Measurements from ENCODE around the gene MIEN1.
"Not testable (repeated sequence)": the region's sequence is repeated elsewhere in the genome, so short reads cannot be mapped to it uniquely, and the experiment has no call there.

The MIEN1 gene

DNA sequence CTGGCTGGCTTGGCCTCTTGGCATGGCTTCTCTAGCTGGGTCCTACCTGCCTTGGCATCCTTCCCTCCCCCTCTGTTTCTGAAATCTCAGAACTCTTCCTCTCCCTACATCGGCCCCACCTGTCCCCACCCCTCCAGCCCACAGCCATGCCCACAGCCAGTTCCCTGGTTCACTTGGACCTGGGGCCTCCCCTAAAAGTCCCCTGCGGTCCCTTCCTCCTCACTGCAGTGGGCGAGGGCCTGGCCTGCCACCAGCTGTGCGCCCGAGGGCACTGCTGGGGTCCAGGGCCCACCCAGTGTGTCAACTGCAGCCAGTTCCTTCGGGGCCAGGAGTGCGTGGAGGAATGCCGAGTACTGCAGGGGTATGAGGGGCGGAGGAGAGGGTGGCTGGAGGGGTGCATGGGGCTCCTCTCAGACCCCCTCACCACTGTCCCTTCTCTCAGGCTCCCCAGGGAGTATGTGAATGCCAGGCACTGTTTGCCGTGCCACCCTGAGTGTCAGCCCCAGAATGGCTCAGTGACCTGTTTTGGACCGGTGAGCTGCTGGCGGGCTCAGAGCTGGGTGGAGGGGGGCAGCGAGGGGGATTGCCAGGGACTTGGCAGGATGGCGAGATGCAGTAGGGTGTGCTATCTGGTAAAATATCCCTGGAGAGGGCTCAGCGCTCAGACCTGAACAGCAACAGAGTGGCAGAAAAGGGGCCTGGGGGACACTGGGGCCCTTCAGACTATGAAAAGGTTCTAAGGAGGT, 14.1 kb downstream of the MIEN1 start:
- no peak for DNase-seq (ENCODE audit: low read depth in 2 of 2)

DNA sequence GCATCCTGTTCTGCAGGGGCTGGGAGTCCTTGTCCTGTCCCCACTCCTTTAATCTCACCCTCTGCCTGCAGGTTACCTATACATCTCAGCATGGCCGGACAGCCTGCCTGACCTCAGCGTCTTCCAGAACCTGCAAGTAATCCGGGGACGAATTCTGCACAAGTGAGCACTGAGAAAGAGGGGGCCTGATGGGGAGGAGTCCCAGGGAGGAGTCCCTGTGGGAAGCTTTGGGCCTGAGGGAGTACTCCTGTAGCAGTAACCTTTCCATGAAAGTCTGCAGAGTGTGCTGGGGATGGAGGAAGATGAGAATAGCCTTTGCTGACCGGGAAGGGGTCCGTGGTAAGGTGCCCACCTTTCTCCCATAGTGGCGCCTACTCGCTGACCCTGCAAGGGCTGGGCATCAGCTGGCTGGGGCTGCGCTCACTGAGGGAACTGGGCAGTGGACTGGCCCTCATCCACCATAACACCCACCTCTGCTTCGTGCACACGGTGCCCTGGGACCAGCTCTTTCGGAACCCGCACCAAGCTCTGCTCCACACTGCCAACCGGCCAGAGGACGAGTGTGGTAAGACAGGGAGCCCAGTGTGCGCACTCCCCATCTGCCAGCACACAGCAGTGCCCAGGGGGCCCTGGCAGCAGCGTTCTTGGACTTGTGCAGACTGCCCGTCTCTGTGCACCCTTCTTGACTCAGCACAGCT, 14.8 kb downstream of the MIEN1 start:
- no peak for DNase-seq (ENCODE audit: low read depth in 2 of 2)

DNA sequence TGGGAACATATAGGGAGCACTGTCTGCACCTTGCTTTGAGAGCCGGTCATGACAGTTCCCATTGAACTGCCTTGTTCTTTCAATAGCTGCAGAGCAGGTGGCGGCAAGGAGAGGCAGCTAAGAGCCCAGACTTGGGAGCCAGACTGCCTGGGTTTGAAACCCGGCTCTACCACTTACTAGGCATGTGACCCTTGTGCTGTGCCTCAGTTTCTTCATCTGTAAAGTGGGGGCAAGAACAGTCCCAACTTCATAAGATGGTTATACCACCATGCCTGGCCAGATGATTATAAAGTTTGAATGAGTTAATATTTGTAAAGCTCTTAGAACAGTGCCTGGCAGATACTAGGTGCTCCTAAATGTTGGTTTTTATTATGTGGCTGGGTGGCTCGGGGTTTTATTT, 16.1 kb downstream of the MIEN1 start:
- no peak for DNase-seq (ENCODE audit: low read depth in 2 of 2)

DNA sequence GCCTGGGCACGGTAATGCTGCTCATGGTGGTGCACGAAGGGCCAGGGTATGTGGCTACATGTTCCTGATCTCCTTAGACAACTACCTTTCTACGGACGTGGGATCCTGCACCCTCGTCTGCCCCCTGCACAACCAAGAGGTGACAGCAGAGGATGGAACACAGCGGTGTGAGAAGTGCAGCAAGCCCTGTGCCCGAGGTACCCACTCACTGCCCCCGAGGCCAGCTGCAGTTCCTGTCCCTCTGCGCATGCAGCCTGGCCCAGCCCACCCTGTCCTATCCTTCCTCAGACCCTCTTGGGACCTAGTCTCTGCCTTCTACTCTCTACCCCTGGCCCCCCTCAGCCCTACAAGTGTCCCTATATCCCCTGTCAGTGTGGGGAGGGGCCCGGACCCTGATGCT, 18.5 kb downstream of the MIEN1 start:
- no peak for DNase-seq (ENCODE audit: low read depth in 2 of 2)

DNA sequence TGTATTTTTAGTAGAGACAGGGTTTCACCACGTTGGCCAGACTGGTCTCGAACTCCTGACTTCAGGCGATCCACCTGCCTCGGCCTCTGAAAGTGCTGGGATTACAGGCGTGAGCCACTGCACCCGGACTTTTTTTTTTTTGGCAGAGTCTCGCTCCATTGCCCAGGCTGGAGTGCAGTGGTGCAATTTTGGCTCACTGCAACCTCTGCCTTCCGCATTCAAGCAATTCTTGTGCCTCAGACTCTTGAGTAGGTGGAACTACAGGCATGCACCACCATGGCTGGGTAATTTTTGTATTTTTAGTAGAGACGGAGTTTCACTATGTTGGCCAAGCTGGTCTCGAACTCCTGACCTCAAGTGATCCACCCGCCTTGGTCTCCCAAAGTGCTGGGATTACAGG, 19.3 kb downstream of the MIEN1 start:
- not testable (repeated sequence) for DNase-seq (ENCODE audit: low read depth in 2 of 2)

DNA sequence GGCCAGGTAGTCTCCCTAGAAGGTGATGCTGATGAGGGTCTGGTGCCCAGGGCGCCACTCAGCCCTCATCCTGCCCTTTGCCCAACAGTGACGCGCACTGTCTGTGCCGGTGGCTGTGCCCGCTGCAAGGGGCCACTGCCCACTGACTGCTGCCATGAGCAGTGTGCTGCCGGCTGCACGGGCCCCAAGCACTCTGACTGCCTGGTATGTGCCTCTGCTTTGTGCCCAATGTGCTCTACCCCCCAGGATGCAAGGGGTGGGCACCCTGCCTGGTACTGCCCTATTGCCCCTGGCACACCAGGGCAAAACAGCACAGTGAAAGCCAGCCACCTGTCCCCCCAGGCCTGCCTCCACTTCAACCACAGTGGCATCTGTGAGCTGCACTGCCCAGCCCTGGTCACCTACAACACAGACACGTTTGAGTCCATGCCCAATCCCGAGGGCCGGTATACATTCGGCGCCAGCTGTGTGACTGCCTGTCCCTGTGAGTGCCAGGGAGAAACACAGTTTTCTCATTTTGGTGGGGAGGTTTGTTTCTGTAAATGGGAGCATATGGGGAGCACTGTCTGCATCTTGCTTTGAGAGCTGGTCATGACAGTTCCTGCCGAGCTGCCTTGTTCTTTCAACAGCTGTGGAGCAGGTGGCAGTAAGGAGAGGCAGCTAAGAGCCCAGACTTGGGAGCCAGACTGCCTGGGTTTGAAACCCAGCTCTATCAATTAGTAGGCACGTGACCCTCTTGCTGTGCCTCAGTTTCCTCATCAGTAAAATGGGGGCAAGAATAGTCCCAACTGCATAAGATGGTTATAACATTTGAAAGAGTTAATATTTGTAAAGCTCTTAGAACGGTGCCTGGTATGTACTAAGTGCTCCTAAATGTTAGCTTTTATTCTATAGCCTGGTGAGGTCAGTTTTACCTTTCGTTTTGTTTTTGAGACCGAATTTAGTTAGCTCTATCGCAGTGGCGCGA, 20.1 kb downstream of the MIEN1 start:
- no peak for DNase-seq (ENCODE audit: low read depth in 2 of 2)

DNA sequence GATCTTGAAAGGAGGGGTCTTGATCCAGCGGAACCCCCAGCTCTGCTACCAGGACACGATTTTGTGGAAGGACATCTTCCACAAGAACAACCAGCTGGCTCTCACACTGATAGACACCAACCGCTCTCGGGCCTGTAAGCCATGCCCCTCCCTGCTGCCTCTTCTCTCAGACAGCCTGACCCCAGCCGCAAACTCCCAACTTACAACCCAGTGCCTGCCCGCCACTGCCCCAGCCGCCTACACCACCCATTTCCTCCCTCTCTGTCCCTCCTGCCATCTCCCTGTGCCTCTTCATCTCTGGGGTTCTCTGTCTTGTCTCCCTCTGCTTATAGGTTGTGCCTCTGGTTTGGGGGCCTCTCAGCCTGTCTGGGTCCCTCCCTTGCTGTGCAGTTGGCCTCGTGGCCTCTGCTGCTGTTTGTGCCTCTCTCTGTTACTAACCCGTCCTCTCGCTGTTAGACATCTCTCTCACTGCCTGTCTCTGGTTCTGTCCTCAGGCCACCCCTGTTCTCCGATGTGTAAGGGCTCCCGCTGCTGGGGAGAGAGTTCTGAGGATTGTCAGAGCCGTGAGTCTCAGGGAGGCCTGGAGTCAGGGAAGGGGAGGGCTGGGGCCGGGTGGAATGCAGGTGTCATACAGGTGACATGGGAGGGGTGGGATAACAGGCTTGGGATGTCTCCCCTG, 20.9 kb downstream of the MIEN1 start:
- no peak for DNase-seq (ENCODE audit: low read depth in 2 of 2)

DNA sequence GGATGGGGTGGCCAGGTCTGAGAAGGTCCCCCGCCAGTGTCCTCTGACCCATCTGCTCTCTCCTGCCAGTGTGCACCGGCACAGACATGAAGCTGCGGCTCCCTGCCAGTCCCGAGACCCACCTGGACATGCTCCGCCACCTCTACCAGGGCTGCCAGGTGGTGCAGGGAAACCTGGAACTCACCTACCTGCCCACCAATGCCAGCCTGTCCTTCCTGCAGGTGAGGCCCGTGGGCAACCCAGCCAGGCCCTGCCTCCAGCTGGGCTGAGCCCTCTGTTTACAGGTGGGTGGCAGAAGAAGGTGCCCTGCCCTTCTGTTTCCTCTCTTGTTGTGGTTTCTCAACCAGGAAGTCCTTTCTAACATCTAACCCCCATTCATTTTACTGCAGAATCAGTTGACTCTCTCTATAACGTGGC, 23.4 kb downstream of the MIEN1 start:
- no peak for DNase-seq (ENCODE audit: low read depth in 2 of 2)

DNA sequence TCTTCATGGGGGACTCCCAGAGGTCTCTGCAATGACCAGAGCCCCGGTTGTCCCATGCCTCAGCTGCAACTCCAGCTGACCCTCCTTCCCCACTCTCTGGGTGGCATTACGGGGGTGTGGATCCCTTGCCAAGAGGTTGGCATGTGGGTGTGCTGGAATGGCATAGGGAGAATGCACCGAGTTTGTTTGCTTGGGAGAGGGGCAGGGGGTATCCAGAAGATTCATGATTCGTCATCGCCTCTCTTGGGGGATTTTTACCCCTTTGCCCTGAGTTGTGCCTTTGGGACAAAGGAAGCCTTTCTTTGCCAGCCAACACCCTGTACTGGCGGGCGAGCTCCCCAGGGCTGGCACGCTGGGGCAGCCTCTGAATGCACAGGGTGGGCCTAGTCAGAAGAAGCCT, 23.9 kb downstream of the MIEN1 start:
- no peak for DNase-seq (ENCODE audit: low read depth in 2 of 2)

DNA sequence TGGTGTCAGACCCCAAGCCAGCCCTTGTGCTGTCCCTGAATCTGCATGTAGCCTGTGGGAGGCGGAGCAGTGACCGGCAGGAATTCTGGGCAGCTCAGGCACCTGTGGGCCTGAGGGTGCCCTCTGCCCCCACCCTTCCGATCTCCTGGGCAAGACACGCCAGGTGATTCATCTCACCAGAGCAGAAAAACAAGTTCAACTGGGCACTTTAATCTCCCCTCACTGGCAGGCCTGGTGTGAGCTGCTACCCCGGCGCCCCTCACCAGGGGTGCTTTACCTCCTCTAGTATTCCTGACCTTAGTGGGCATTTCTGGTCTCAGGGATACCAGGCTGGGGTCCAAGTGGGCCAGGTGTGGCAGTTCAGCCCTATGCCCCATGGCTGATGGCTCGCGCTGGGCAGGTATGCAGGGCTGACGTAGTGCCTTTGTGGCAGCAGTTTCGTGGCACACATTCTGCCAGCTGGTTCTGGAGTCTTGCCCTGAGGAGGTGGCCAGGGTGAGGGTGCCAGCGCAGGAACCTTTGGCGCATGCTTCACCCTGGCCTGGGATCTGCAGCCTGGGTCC, 24.5 kb downstream of the MIEN1 start:
- no peak for DNase-seq (ENCODE audit: low read depth in 2 of 2)

DNA sequence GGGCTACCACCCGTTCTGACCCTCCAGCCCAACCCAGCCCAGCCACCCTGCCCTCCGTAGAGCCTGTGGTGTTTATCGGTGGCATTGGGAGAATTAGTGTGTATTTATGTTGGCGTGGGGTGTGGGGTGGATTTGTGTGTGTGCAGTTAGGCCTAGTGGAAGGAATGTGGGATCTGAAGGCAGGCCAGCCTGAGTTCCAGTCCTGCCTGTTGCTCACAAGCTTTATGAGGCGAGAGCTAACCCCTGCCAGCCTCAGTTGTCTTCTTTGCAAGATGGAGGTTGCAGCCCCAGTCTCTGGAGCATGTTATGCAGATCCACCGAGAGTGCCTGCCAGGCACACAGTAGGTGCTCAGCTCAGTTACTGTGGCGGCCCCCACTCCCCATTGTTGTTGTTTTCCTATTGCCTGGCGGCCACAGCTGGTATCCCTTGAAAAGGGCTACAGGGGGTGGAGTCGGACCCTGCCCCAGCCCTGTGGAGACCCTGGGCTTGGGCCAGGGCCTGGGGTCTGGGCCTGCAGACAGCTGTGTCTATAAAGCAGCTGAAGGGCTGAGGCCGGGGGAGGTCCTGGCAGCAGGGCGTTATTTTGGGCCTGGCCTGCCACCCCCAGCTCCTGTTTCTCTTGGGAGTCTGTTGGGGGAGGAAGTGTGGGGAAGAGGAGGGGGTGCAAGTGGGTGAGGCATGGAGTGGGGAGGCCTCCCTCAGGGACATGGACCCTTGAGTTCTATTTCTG, 25.3 kb downstream of the MIEN1 start:
- DNase-seq (ENCODE audit: low read depth in 2 of 2), result no peak

DNA sequence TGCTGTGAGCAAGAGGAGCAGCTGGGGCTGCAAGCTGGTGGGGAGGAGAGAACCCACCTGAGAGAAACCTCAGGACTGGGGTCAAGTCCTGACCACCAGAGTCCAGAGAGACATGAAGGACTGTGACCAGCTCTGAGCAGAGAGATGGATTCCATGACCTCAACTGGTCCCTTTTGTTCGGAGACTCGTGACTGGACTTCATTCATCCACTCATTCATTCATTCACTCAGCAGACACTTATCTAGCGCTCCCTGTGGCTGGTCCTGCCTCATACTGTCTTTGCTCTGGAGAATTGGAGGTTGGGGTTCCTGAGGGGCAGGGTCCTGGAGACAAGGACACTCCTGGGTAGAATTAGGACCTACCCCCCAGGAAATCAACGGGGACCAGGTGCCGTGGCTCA, 26.4 kb downstream of the MIEN1 start:
- DNase-seq (ENCODE audit: low read depth in 2 of 2), result no peak

DNA sequence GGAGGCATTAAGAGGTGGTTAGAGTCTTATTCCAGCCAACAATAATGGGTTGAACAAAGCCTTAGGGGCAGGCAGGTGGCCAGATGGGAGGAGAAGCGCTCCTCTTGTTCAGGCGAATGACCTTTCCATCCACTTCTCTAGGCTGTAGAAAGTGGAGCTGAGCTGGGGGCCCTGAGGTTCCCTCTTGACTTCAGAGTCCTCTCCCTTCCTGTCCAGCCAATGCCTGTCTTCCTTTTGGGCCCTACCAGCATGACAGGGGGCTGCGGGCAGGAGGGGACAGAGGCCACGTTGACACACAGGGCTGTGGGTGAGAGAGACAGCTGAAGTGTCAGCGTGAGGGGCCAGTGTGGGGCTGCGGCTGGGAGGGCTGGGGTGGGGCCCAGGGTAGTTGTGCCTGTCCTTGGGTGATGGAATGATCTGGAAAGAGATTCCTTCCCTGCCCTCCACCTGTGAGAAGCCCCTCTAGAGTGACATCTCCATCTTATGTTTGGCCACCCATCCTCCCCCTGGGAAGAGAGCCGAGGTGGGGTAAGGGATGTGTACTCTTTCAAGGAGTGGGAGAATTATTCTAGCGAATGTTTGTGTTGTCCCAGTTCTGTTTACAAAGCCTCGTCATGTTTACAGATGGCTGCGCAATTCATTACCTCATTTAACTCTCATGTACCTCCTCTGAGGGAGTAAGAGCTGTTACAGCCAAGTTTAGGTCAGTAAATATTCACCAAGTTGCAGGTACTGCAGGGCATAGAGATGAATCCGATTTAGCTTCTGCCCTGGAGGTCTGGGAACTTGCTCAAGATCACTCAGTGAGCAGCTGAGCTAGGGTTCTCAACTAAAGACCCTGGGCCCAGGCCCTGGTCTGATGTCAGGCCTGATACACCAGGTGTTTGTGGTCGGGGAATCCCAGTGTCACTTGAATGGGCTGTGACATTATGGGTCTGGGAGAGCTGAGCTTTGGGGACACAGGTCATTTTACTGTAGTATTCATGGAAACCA, 27.1 kb downstream of the MIEN1 start:
- no peak for DNase-seq (ENCODE audit: low read depth in 2 of 2)

DNA sequence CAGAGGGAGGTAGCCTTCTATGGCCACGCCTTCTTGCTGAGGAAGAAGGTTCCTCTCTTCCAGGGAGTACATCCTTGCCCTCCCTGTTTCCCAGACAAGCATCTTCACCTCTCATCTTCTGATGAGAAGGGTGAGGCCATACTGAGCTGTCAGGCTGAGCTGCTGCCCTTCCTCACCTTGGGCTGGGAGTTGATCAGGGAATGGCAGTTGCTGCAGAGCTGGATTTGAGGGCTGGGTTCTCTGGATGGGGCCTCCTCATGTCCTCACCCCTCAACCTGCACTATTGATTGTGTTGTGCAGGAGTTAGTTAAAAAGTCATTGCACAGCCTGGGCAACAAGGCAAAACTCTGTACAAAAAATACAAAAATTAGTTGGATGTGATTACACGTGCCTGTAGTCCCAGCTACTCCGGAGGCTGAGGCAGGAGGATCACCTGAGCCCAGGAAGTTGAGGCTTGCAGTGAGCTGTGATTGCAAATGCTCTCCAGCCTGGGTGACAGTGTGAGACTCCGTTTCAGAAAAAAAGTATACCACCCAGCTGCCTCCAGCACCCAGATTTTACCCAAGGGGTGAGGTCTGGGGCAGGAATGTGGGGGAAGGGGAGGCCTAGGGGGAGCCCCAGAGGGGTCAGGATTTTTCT, 28.4 kb downstream of the MIEN1 start:
- DNase-seq (ENCODE audit: low read depth in 2 of 2), result no peak

DNA sequence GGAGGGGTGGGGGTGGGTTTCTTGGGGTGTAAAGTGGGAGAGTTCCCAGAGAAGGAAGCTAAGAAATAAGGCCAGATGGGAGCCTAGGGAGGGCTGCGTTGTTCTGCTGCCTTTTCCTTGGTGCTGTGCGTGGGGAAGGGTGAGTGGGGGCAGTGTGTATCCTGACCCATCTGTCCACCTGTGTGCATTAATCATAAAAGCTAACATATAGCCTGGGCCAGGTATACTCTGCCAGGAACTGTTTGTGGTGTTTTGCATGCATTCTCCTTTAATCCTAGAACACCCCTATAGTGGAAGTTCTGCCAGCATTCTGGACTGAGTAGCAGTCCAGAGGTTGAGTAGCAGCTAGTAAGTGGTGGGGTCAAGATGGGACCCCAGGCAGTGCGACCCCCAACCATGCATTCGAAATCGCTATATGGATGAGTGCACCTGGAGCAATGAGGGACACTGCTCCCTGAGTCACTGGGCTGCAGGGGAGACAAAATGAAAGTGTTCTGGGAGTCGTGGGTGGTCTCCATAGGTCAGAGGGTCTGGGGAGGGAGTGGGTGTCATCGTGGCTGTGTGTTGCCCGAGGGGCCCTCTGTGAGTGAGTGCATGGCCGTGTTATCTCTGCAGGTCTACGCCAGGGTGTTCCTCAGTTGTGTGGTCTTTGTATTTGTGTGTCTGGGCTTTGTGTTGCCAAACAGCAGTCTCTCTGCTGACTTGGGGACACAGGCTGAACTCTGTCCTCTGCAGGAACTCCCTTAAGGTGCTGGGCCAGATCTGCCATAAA, 29.1 kb downstream of the MIEN1 start:
- no peak for DNase-seq (ENCODE audit: low read depth in 2 of 2)

DNA sequence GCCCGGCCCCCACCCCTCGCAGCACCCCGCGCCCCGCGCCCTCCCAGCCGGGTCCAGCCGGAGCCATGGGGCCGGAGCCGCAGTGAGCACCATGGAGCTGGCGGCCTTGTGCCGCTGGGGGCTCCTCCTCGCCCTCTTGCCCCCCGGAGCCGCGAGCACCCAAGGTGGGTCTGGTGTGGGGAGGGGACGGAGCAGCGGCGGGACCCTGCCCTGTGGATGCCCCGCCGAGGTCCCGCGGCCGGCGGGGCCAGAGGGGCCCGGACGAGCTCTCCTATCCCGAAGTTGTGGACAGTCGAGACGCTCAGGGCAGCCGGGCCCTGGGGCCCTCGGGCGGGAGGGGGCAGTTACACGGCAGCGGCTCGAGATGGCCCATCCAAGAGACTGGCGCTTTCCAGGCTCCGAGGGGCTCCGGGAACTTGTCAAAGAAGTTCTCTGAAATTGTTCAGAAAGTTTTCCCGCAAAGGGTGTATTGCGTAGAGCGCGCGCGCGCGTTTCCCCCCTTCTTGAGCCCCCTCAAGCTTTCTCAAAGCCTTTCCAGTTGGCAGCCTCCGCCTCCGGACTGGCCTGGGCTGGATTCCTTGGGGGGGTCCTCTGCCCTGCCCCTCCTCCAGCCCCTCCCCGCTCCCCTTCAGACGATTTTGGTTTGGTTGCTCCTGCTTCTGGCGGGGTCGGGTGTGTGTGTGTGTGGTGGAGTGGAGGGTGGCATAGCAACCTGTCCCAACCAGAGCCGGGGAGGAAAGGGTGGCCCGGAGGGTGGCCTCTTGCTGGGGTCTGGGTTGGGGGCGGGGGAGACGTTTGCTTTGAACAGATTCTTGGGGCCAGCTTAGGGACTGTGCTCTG, 30.0 kb downstream of the MIEN1 start:
- no peak for DNase-seq (ENCODE audit: low read depth in 2 of 2)

DNA sequence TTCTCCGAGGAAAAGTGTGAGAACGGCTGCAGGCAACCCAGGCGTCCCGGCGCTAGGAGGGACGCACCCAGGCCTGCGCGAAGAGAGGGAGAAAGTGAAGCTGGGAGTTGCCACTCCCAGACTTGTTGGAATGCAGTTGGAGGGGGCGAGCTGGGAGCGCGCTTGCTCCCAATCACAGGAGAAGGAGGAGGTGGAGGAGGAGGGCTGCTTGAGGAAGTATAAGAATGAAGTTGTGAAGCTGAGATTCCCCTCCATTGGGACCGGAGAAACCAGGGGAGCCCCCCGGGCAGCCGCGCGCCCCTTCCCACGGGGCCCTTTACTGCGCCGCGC, 30.5 kb downstream of the MIEN1 start, which contains the start of gene ERBB2:
ERBB2 (plus strand) TSS at position 247 of the 330 bp plus-strand sequence. CDS start 175 bp downstream, outside the sequence.
- DNase-seq (ENCODE audit: low read depth in 2 of 2), result no peak
